ENCODE data around the gene FER.
"Not testable (repeated sequence)": the region's sequence is repeated elsewhere in the genome, so short reads cannot be mapped to it uniquely, and the experiment has no call there.

FER gene

DNA sequence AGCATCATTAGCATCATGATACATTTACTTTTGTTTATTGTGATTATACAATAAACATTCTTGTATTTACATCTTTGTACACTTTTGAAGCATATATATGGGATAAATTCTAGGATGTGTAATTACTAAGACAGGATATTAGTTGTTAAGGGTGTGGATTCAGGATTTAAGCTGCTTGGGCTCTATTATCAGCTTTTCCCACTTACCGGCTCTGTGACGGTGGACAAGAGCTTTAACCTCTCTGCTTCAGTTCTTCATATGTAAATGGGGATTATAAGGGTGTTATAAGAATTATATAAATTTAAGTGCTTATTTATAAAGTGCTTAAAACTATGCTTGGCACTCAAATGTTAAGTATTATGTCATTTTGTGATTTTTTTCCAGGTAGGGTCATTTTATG is 131.1 kb downstream of the FER start:
- no peak for DNase-seq (ENCODE audit: low read depth in 2 of 2, low spot score in 1 of 2)

DNA sequence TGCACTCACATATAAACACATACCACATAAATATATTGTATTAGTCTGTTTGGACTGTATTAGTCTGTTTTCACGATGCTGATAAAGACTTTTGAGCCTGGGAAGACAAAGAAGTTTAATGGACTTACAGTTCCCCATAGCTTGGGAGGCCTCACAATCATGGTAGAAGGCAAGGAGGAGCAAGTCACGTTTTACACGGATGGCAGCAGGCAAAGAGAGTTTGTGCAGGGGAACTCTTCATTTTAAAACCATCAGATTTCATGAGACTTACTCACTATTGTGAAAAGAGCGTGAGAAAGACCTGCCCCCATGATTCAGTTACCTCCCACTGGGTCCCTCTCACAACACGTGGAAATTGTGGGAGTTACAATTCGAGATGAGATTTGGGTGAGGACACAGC is 133.4 kb downstream of the FER start:
- no peak for DNase-seq (ENCODE audit: low read depth in 2 of 2, low spot score in 1 of 2)

DNA sequence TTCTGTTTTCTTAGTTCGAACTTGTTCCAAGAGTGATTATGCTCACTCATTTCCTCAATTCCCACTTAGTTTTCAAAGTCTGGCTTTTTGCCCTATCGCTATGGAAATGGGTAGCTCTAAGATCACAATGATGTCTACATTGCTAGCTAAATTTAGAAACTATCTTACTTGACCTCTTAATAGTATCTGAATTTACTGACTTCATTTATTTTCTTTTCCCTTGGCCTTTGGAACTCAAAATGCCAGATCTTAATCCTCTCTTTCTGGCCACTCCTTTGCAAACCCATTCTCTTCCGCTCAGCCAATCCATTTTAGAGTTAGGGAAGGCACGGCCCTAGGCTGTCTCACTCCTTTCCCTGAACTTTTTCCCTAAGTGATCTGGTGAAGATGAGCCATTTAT is 137.0 kb downstream of the FER start:
- no peak for DNase-seq (ENCODE audit: low read depth in 2 of 2, low spot score in 1 of 2)

GRCh38 chr5:108898257-108898656 is 150.6 kb downstream of the FER start:
- no peak for DNase-seq (ENCODE audit: low read depth in 2 of 2, low spot score in 1 of 2)

DNA sequence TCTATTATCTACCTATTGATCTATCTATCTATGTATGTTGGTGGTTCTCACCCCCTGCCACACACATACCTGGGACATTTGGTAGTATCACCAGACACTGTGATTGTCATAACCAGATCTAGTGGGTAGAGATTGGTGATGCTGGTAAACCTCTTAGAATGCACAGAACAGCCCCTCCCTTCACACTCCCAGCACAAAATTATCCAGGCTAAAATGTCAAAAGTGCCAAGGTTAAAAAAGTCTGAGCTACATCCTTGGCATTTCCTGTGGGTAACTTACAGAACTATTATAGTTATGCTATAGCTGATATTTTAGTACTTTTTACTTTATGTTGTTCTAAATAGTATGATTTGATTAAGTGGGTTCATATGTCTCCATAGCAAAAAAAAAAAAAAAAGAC is 151.0 kb downstream of the FER start:
- no peak for DNase-seq (ENCODE audit: low read depth in 2 of 2, low spot score in 1 of 2)

GRCh38 chr5:108899244-108899643 is 151.5 kb downstream of the FER start:
- not testable (repeated sequence) for DNase-seq (ENCODE audit: low read depth in 2 of 2, low spot score in 1 of 2)

GRCh38 chr5:108900668-108901067 is 153.0 kb downstream of the FER start:
- no peak for DNase-seq (ENCODE audit: low read depth in 2 of 2, low spot score in 1 of 2)

DNA sequence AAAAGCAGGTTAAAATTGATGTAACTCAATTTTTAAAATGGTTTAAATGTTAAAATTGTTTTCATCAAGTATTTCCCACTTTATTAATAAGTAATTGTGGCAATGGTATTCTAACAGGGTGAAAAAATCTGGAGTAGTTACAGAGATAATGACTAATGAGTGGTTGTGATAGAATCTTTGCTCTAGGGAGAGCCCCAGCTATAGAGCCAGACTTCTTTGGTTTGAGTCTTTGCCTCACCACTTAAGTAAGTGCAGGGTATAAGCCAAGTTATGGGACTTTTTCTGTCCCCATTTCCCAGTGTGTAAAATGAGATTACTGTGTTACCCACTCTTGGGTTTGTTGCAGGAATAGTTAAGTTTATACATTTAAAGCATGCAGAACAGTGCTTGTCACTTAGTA is 158.1 kb downstream of the FER start:
- DNase-seq (ENCODE audit: low read depth in 2 of 2, low spot score in 1 of 2) = no peak

- no peak for DNase-seq (ENCODE audit: low read depth in 2 of 2, low spot score in 1 of 2)
These were observed 162.9 kb downstream of the FER start for GRCh38 chr5:108910627-108911026.

DNA sequence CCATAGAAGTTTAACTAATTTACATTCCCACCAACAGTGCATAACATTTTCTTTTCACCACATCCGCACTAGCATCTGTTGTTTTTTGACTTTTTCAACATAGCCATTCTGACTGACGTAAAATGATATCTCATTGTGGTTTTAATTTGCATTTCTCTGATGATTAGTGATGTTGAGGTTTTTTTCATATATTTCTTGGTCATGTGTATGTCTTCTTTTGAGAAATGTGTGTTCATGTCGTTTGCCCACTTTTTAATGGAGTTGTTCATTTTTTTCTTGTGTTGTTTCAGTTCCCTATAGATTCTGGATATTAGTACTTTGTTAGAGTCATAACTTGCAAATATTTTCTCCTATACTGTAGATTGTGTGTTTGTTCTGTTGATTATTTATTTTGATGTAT is 163.4 kb downstream of the FER start:
- DNase-seq (ENCODE audit: low read depth in 2 of 2, low spot score in 1 of 2) = no peak

DNA sequence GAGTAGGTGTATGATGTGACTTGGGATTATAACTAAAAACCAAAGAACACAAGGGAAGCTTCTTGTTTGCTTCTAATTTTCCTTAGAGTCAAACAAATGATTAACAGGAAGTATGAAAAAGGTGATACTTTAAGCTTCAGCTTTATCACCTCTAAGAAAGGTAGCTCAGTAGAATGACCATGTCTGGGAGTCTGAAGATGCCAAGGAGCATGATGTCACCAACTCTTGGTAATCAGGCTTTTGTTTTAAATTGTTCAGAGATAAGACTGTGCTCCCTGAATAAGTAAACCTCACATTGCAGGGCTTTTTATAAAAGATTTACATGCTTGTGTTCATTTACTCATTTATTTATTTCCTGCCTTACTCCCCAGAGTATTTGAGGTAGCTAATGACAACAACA is 169.9 kb downstream of the FER start:
- no peak for DNase-seq (ENCODE audit: low read depth in 2 of 2, low spot score in 1 of 2)

- no peak for DNase-seq (ENCODE audit: low read depth in 2 of 2, low spot score in 1 of 2)
These were observed 172.1 kb downstream of the FER start for GRCh38 chr5:108919591-108920326.

- no peak for DNase-seq (ENCODE audit: low read depth in 2 of 2, low spot score in 1 of 2)
These were observed 176.8 kb downstream of the FER start for GRCh38 chr5:108924457-108924961.

DNA sequence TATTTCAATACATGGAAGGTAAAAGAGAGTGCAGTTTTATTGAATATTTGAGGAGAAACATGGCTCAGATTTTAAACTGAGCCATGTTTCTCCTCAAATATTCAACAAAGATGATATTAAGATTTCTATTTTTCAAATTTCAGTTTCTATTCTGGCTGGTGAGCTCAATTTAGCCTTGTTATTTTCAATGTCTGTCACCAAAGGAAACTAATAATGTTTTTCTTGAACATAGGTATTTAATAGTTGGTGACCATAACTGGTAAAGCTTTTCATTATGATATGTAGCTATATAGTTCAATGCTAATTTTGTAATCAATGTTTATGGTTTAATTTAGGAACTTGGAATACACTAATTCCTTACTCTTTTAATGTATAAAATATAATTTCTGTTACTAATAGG is 177.4 kb downstream of the FER start:
- no peak for DNase-seq (ENCODE audit: low read depth in 2 of 2, low spot score in 1 of 2)

- no peak for DNase-seq (ENCODE audit: low read depth in 2 of 2, low spot score in 1 of 2)
These were observed 182.4 kb downstream of the FER start for GRCh38 chr5:108930107-108930506.

DNA sequence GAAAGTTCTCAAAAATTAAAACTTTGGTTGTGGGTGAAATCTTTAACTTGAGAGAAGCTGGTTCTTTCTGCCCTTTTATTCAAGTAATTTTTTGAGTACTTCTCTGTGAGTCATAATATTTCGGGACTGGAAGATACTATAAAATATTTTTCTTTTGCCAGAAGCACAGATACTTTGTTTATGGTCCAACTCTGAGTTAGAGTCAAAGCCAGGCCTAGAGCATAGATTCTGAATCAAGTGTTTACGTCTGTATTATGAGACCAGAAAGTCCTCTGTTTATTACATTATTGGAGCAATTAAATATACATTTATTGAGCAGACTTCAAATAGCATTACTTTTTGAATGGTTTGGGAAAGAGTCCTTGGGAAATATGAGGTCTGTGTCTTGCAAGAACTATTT is 187.9 kb downstream of the FER start:
- no peak for DNase-seq (ENCODE audit: low read depth in 2 of 2, low spot score in 1 of 2)

GRCh38 chr5:108937221-108937620 is 189.5 kb downstream of the FER start:
- no peak for DNase-seq (ENCODE audit: low read depth in 2 of 2, low spot score in 1 of 2)

GRCh38 chr5:108940506-108940905 is 192.8 kb downstream of the FER start:
- DNase-seq (ENCODE audit: low read depth in 2 of 2, low spot score in 1 of 2) = no peak

GRCh38 chr5:108941746-108942145 is 194.0 kb downstream of the FER start:
- DNase-seq (ENCODE audit: low read depth in 2 of 2, low spot score in 1 of 2) = no peak

DNA sequence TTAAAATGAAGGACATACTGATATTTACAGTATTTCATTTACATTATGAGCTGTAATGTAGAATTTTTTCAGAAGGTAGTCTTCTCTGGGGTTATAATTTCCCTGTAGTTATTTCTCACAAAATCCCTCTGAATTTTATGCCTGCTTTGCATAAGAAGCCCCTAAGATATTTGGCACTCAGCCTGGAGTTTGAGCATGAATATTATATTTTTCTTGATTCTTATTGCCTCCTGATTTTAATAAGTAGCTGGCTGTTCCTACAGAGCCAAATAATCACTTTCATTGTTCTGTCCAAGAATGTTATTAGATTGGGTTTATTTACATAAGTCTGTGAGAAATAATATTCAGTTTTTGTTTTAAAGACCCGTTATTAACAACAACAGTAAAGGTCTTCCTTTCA is 195.0 kb downstream of the FER start:
- no peak for DNase-seq (ENCODE audit: low read depth in 2 of 2, low spot score in 1 of 2)

DNA sequence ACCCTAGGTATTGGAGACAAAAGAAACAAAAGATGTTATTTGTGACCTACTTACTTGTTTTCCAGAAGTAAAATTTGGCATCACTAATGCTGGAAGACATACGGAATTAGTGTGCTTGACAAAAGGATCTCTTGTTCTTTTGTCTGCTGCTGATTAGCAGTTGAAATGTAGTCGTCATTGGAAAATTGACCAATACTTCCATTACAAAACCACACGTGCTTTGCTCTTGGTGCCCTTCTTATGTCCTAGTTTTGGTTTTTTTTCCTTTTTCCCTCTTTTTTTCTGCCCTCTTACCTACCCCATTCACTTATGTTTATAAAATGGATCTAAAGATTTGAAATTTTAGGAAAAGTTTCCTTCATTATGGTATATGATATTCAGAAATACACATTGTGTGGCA is 197.4 kb downstream of the FER start:
- no peak for DNase-seq (ENCODE audit: low read depth in 2 of 2, low spot score in 1 of 2)

GRCh38 chr5:108946008-108946407 is 198.3 kb downstream of the FER start:
- no peak for DNase-seq (ENCODE audit: low read depth in 2 of 2, low spot score in 1 of 2)

- DNase-seq (ENCODE audit: low read depth in 2 of 2, low spot score in 1 of 2) = no peak
These were observed 199.5 kb downstream of the FER start for GRCh38 chr5:108947164-108947563.

All from stimulated activated CD8-positive, alpha-beta memory T cell treated with anti-CD3 and anti-CD28 coated beads, Interleukin-4, amount 100 ng/mL, for 1 hour (primary cell).